H9 (cell line): ENCODE results near the gene RIBC2. TPM values are rescaled to one million over a fixed set of nuclear protein-coding genes. Genes with fewer than 3 reads are reported as not detected.

Experiments used
- DNase-seq: peaks from one replicate; pipeline ENCODE4 v3.0.0-alpha.2; 2017
- H2AFZ ChIP-seq: one replicate; pipeline ENCODE4 v1.6.1; 2013; ENCODE audit warnings: mild to moderate bottlenecking, low read length, control low read depth, moderate library complexity
- H2AK5ac ChIP-seq: 2 replicates; pipeline ENCODE4 v1.6.1; 2013; ENCODE audit warnings: low read length, control low read depth, mixed read lengths; ENCODE audit not compliant: insufficient read length
- H2BK120ac ChIP-seq: one replicate; pipeline ENCODE4 v1.6.1; 2013; ENCODE audit warnings: low read depth, mild to moderate bottlenecking, low read length, control low read depth, inconsistent platforms; ENCODE audit not compliant: poor library complexity, severe bottlenecking
- H2BK12ac ChIP-seq: 2 replicates; pipeline ENCODE4 v1.6.1; 2013; ENCODE audit warnings: low read length, control low read depth, mixed read lengths, low read depth; ENCODE audit not compliant: insufficient read length
- H2BK15ac ChIP-seq: 2 replicates; pipeline ENCODE4 v1.6.1; 2013; ENCODE audit warnings: low read depth, low read length, control low read depth
- H2BK20ac ChIP-seq: one replicate; pipeline ENCODE4 v1.6.1; 2013; ENCODE audit warnings: low read depth, mild to moderate bottlenecking, low read length, control low read depth, inconsistent platforms; ENCODE audit not compliant: poor library complexity, severe bottlenecking
- H2BK5ac ChIP-seq: 2 replicates; pipeline ENCODE4 v1.6.1; 2013; ENCODE audit warnings: low read length, control low read depth, mixed read lengths; ENCODE audit not compliant: insufficient read length
- H3K14ac ChIP-seq: 2 replicates; pipeline ENCODE4 v1.6.1; 2013; ENCODE audit warnings: low read length, control low read depth; ENCODE audit not compliant: insufficient read depth
- H3K18ac ChIP-seq: 2 replicates; pipeline ENCODE4 v1.6.1; 2013; ENCODE audit warnings: low read depth, mild to moderate bottlenecking, mixed read lengths, low read length, control low read depth; ENCODE audit not compliant: insufficient read length
- H3K23ac ChIP-seq: 2 replicates; pipeline ENCODE4 v1.6.1; 2013; ENCODE audit warnings: low read length, control low read depth, mixed read lengths, low read depth; ENCODE audit not compliant: insufficient read length
- H3K23me2 ChIP-seq: 2 replicates; pipeline ENCODE4 v1.6.1; 2013; ENCODE audit warnings: low read depth, mild to moderate bottlenecking, mixed read lengths, low read length, control low read depth; ENCODE audit not compliant: insufficient read length, poor library complexity, severe bottlenecking
- H3K27ac ChIP-seq: 2 replicates; pipeline ENCODE4 v1.5.1; 2013; ENCODE audit warnings: low read length, control low read depth, mixed read lengths, low read depth; ENCODE audit not compliant: insufficient read length
- H3K27me3 ChIP-seq: 2 replicates; pipeline ENCODE4 v1.6.1; 2013; ENCODE audit warnings: low read length, control low read depth, inconsistent platforms; ENCODE audit not compliant: insufficient read depth
- H3K4ac ChIP-seq: 2 replicates; pipeline ENCODE4 v1.6.1; 2013; ENCODE audit warnings: low read depth, mild to moderate bottlenecking, control low read depth, inconsistent platforms, low read length, moderate library complexity
- H3K4me1 ChIP-seq: 2 replicates; pipeline ENCODE4 v1.6.1; 2013; ENCODE audit warnings: low read length, control low read depth, inconsistent platforms; ENCODE audit not compliant: insufficient read depth
- H3K4me2 ChIP-seq: 2 replicates; pipeline ENCODE4 v1.6.1; 2013; ENCODE audit warnings: low read length, control low read depth, mixed read lengths; ENCODE audit not compliant: insufficient read length, insufficient read depth
- H3K56ac ChIP-seq: 2 replicates; pipeline ENCODE4 v1.6.1; 2013; ENCODE audit warnings: low read depth, mild to moderate bottlenecking, mixed read lengths, low read length, control low read depth; ENCODE audit not compliant: insufficient read length
- H3K79me1 ChIP-seq: 2 replicates; pipeline ENCODE4 v1.6.1; 2013; ENCODE audit warnings: low read depth, mild to moderate bottlenecking, moderate library complexity, low read length, control low read depth, inconsistent platforms; ENCODE audit not compliant: insufficient read depth, poor library complexity, severe bottlenecking
- H3K79me2 ChIP-seq: 2 replicates; pipeline ENCODE4 v1.6.1; 2013; ENCODE audit warnings: low read length, control low read depth, inconsistent platforms; ENCODE audit not compliant: insufficient read depth
- H3K9ac ChIP-seq: 2 replicates; pipeline ENCODE4 v1.6.1; 2013; ENCODE audit warnings: low read length, control low read depth, mixed read lengths; ENCODE audit not compliant: insufficient read length; ENCODE audit errors: extremely low read depth
- H3K9me3 ChIP-seq: one replicate; pipeline ENCODE4 v1.6.1; 2013; ENCODE audit warnings: low read depth, low read length, inconsistent platforms; ENCODE audit not compliant: control insufficient read depth
- H3T11ph ChIP-seq: one replicate; pipeline ENCODE4 v1.6.1; 2013; ENCODE audit warnings: mild to moderate bottlenecking, low read length, control low read depth, inconsistent platforms
- H4K20me1 ChIP-seq: one replicate; pipeline ENCODE4 v1.6.1; 2013; ENCODE audit not compliant: control insufficient read depth, insufficient read length, insufficient read depth
- H4K5ac ChIP-seq: 2 replicates; pipeline ENCODE4 v1.6.1; 2013; ENCODE audit warnings: low read depth, mild to moderate bottlenecking, mixed read lengths, low read length, control low read depth; ENCODE audit not compliant: insufficient read length
- H4K8ac ChIP-seq: replicated peaks from 2 replicates; pipeline ENCODE4 v1.6.1; 2013; ENCODE audit warnings: low read length, control low read depth, mixed read lengths, low read depth; ENCODE audit not compliant: insufficient read length
- H4K91ac ChIP-seq: 2 replicates; pipeline ENCODE4 v1.6.1; 2013; ENCODE audit warnings: low read depth, mild to moderate bottlenecking, moderate library complexity, mixed read lengths, low read length, control low read depth; ENCODE audit not compliant: insufficient read length
- H3K27ac Mint-ChIP-seq, 3 experiments: 2 replicates in 2 of 3; 3 replicates in 1 of 3; pipeline ENCODE4 v1.8.0; 2020 to 2021; ENCODE audit warnings: mixed read lengths in 3 of 3, mild to moderate bottlenecking in 1 of 3, moderate library complexity in 1 of 3
- H3K27me3 Mint-ChIP-seq: 2 replicates; pipeline ENCODE4 v1.8.0; 2021; ENCODE audit warnings: low read depth, mild to moderate bottlenecking, moderate library complexity, mixed read lengths
- H3K36me3 Mint-ChIP-seq, 3 experiments: 2 replicates in 2 of 3; 3 replicates in 1 of 3; pipeline ENCODE4 v1.8.0; 2020 to 2021; ENCODE audit warnings: low read depth in 3 of 3, mixed read lengths in 3 of 3; ENCODE audit not compliant: insufficient read depth in 1 of 3
- H3K4me1 Mint-ChIP-seq, 2 experiments: 2 replicates each; pipeline ENCODE4 v1.8.0; 2020; ENCODE audit warnings: mixed read lengths in 2 of 2
- H3K4me3 Mint-ChIP-seq, 2 experiments: 2 replicates in 1 of 2; 3 replicates in 1 of 2; pipeline ENCODE4 v1.8.0; 2020 to 2021; ENCODE audit warnings: mild to moderate bottlenecking in 2 of 2, mixed read lengths in 2 of 2, moderate library complexity in 1 of 2
- H3K9me3 Mint-ChIP-seq, 2 experiments: 2 replicates in 1 of 2; 3 replicates in 1 of 2; pipeline ENCODE4 v1.8.0; 2020; ENCODE audit warnings: mild to moderate bottlenecking in 2 of 2, mixed read lengths in 2 of 2, moderate library complexity in 1 of 2
- WGBS: extraction: QIAGEN DNeasy Blood & Tissue Kit; methylation state at CpG from one replicate; pipeline ENCODE4 v1.1.7; 2013; ENCODE audit warnings: missing lambda C conversion rate, low lambda C conversion rate, mixed read lengths; ENCODE audit not compliant: insufficient read length; ENCODE audit errors: extremely low coverage; 5-methylcytosine and 5-hydroxymethylcytosine counted together
- total RNA-seq: library from RNA; stranded (reverse); gene quantifications from 2 replicates; pipeline ENCODE4 v1.2.1, GENCODE V29; 2021
- TF ChIP-seq, protein P1 (sequence below): fragments of 200-600 bp; sonication (generic); conservative IDR thresholded peaks from 3 replicates; pipeline ENCODE4 v1.8.0; 2021; ENCODE audit warnings: antibody characterized with exemption, mild to moderate bottlenecking

The RIBC2 gene
- total RNA-seq, 1 experiment from 2014 or later = 4.1 TPM

DNA sequence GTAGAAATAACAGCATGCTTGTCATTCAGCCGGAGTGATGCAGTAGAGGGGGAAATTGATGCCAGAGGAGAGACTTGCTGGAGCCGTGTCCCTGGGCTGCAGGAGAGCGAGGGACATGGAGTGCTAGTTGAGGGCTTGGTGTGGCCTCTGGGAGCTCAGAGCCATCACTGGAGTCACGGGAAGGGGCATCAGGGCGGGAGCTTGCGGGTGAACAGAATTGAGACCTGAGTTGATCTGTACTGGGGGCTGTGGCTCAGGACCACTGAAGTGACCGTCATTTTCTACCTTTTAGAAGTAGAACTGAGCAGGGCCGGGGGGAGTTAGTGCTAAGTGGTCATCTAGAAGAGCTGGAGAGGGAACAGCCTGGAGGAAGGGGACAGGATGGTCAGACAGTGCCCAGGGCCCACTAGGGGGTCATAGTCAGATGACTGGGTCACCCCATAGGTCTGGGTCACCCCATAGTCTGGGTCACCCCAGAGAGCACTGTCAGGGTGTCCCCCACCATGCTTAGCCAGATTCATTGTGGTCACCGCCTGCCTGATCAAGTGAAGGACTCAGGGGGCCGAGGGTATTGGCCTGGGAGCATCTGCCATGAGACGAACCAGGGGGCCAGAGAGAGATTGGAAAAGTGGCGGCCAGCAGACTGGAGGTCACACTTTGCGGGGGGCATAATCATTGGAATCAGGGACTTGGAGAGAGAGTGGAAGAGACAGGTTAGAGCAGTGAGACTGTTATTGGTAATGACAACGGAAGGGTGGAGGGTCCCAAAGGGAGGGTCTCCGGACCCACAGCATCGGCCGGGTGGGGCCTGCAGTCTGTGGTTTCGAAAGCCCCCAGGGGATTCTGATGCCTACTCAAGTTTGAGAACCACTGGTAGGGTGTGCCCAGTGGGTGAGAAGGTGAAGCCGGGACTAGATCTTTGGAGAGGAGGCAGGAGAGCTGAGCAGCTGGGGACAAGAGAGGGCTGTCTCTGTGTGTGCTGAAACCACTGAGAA, 15.2 kb downstream of the RIBC2 start:
- Mint-ChIP-seq H3K4me1 (peaks cover 3% of the 10 kb centered on the region in 2 experiments; a peak in 2 of 4 replicates), H3K4me3 (no peak overlapping the region), H3K27ac (peak overlapping the region in 2 of 3 experiments; percentile 1 to 32; a peak in 2 of 7 replicates), H3K27me3 (peaks cover 16% of the 10 kb centered on the region), H3K9me3 (peaks cover 0 to 6% of the 10 kb centered on the region in 2 experiments; a peak in 2 of 5 replicates), H3K36me3 (peaks cover 0 to 8% (median 6%) of the 10 kb centered on the region in 3 experiments; a peak in 4 of 7 replicates)
- Histone ChIP-seq H3K9me3 (no peaks in the 10 kb centered on the region), H3K4me1 (no peaks in the 10 kb centered on the region), H2BK20ac (no peak overlapping the region), H2BK15ac (no peak overlapping the region), H2BK5ac (no peak overlapping the region), H3K27ac (no peak overlapping the region), H3K23me2 (no peaks in the 10 kb centered on the region), H3K4me2 (no peak overlapping the region), H3K14ac (no peak overlapping the region), H3K18ac (no peak overlapping the region), H3K9ac (no peak overlapping the region), H3K23ac (no peak overlapping the region), H3K27me3 (no peaks in the 10 kb centered on the region), H2BK12ac (no peak overlapping the region), H2AK5ac (no peak overlapping the region), H4K20me1 (no peaks in the 10 kb centered on the region), H3T11ph (no peak overlapping the region), H4K91ac (no peak overlapping the region), H3K79me2 (no peaks in the 10 kb centered on the region), H2BK120ac (no peak overlapping the region), H3K79me1 (no peaks in the 10 kb centered on the region), H3K56ac (no peak overlapping the region), H4K8ac (no peak overlapping the region), H2AFZ (no peak overlapping the region), H4K5ac (no peak overlapping the region), H3K4ac (no peak overlapping the region)
- no CpG with 5 or more reads among the region's 19 CpGs for WGBS
- TF ChIP-seq, protein P1, sequence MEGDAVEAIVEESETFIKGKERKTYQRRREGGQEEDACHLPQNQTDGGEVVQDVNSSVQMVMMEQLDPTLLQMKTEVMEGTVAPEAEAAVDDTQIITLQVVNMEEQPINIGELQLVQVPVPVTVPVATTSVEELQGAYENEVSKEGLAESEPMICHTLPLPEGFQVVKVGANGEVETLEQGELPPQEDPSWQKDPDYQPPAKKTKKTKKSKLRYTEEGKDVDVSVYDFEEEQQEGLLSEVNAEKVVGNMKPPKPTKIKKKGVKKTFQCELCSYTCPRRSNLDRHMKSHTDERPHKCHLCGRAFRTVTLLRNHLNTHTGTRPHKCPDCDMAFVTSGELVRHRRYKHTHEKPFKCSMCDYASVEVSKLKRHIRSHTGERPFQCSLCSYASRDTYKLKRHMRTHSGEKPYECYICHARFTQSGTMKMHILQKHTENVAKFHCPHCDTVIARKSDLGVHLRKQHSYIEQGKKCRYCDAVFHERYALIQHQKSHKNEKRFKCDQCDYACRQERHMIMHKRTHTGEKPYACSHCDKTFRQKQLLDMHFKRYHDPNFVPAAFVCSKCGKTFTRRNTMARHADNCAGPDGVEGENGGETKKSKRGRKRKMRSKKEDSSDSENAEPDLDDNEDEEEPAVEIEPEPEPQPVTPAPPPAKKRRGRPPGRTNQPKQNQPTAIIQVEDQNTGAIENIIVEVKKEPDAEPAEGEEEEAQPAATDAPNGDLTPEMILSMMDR = no peak
- no peak for DNase-seq
